Prostate gland (tissue), 2 donors: ENCODE measurements around the gene SLC13A3. TPM values are rescaled to one million over a fixed set of nuclear protein-coding genes. Genes with fewer than 3 reads are reported as not detected.

Experiments used
- DNase-seq: peaks from one replicate; pipeline ENCODE4 v3.0.0-alpha.2; 2019; ENCODE audit warnings: low spot score
- H3K27ac ChIP-seq, 2 donors: fragments of 200-600 bp; sonication (generic); 2 replicates each; pipeline ENCODE4 v1.5.1; 2017 to 2019
- H3K27me3 ChIP-seq: fragments of 200-600 bp; sonication (generic); replicated peaks from 2 replicates; pipeline ENCODE4 v1.5.1; 2019; ENCODE audit not compliant: insufficient read depth
- H3K36me3 ChIP-seq, 2 donors: fragments of 200-600 bp; sonication (generic); 1 replicate in 1 of 2; 2 replicates in 1 of 2; pipeline versions ENCODE4 v1.5.1 to v1.8.1; 2017 to 2019
- H3K4me1 ChIP-seq: fragments of 200-600 bp; sonication (generic); replicated peaks from 2 replicates; pipeline ENCODE4 v1.5.1; 2019
- H3K4me3 ChIP-seq, 2 donors: fragments of 200-600 bp; sonication (generic); 2 replicates each; pipeline ENCODE4 v1.5.1; 2017 to 2019
- H3K9me3 ChIP-seq: fragments of 200-600 bp; sonication (generic); 2 replicates; pipeline ENCODE4 v1.5.1; 2017
- POLR2A ChIP-seq: fragments of 450-650 bp; IDR thresholded peaks from one replicate; pipeline ENCODE4 v1.6.1; 2016; ENCODE audit warnings: antibody characterized with exemption, mild to moderate bottlenecking
- POLR2AphosphoS5 ChIP-seq: sonication (generic); formaldehyde crosslinking; IDR thresholded peaks from one replicate; pipeline ENCODE4 v1.6.1; 2017; ENCODE audit warnings: antibody characterized with exemption
- WGBS: methylation state at CpG from one replicate; pipeline ENCODE4 v1.1.5; 2018; 5-methylcytosine and 5-hydroxymethylcytosine counted together
- intact Hi-C: fragments of 100-400 bp; cut with DNase I; formaldehyde crosslinking; loops from one replicate; pipeline ENCODE4 v1.14.2; 2022
- total RNA-seq, 2 donors: library from RNA; depleted of rRNA; stranded (reverse); fragments of >200 nt; gene quantifications; one replicate each; pipeline ENCODE4 v1.1.0, GENCODE V29; 2016
- TF ChIP-seq, protein P1 (sequence below), 4 experiments: fragments of 200-600 bp in 2 of 4; fragments of 450-650 bp in 2 of 4; sonication (generic) in 2 of 4; IDR thresholded peaks; 1 replicate in 3 of 4; 2 replicates in 1 of 4; pipeline ENCODE4 v1.5.1; 2016 to 2019; ENCODE audit warnings: antibody characterized with exemption in 4 of 4, mild to moderate bottlenecking in 2 of 4, moderate library complexity in 2 of 4

The SLC13A3 gene
- total RNA-seq, 2 donors from 2014 or later, result 10.5 to 16.9 TPM

DNA sequence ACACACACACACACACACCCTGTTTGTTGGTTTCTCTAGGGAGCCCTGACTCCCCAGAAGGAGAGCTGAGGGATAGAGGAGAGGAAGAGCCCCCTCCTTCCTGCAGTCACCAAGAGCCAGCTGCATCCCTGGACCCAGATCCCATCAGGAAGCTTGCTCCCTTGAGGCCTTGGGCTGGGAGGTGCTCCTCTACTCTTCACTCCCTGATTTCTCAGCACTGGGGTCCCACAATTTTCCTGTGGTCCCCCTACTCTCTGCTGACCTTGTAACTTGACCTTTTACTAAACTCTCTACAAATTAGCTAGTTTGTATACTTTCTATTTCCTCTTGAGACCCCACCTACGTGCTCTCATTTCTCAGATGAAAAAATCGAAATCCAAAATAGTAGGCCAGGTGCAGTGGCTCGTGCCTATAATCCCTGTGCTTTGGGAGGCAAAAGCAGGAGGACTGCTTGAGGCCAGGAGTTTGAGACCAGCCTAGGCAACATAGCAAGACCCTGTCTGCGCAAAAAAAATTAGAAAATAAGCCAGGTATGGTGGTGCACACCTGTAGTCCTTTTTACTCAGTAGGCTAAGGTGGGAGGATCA is 95.8 kb downstream of the SLC13A3 start:
- Histone ChIP-seq H3K9me3 (no peaks in the 10 kb centered on the region), H3K4me3 (no peak overlapping the region), H3K36me3 (no peaks in the 10 kb centered on the region), H3K4me1 (no peaks in the 10 kb centered on the region), H3K27me3 (no peaks in the 10 kb centered on the region), H3K27ac (no peak overlapping the region)
- TF ChIP-seq POLR2A (no peak), POLR2AphosphoS5 (no peak)
- TF ChIP-seq, protein P1, sequence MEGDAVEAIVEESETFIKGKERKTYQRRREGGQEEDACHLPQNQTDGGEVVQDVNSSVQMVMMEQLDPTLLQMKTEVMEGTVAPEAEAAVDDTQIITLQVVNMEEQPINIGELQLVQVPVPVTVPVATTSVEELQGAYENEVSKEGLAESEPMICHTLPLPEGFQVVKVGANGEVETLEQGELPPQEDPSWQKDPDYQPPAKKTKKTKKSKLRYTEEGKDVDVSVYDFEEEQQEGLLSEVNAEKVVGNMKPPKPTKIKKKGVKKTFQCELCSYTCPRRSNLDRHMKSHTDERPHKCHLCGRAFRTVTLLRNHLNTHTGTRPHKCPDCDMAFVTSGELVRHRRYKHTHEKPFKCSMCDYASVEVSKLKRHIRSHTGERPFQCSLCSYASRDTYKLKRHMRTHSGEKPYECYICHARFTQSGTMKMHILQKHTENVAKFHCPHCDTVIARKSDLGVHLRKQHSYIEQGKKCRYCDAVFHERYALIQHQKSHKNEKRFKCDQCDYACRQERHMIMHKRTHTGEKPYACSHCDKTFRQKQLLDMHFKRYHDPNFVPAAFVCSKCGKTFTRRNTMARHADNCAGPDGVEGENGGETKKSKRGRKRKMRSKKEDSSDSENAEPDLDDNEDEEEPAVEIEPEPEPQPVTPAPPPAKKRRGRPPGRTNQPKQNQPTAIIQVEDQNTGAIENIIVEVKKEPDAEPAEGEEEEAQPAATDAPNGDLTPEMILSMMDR (IDR thresholded peaks at IDR 0.05), result no peak
- WGBS, result 89% methylated on average over 4 of the region's 4 CpGs
- intact Hi-C loops, result no loop called here
- DNase-seq, result no peak

DNA sequence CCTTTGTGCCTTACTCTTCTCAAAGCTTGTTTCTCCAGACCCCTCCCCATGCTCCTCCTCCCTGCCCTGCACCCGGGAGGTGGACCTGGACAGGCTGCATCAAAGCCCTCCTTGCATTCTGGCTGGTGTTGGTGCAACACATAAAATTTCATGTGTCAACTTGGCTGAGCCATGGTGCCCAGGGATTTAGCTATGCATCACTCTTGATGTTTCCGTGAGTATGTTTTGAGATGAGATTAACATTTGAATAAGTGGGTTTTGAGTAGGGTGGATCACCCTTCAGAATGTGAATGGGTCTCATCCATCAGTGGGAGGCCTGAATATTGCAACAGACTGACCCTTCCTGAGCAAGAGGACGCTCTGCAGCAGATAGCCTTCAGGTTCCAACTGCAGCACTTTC is 96.4 kb downstream of the SLC13A3 start:
- no peaks in the 10 kb centered on the region for H3K9me3 ChIP-seq
- H3K4me3 ChIP-seq, result no peak overlapping the region
- TF ChIP-seq POLR2A (no peak), POLR2AphosphoS5 (no peak)
- TF ChIP-seq, protein P1 (IDR thresholded peaks at IDR 0.05), result no peak
- no peak for DNase-seq
- intact Hi-C loops, result no loop called here
- H3K27ac ChIP-seq, result no peak overlapping the region
- 69% methylated on average over 3 of the region's 3 CpGs for WGBS
- no peaks in the 10 kb centered on the region for H3K27me3 ChIP-seq
- H3K36me3 ChIP-seq, result no peaks in the 10 kb centered on the region
- H3K4me1 ChIP-seq, result no peaks in the 10 kb centered on the region

DNA sequence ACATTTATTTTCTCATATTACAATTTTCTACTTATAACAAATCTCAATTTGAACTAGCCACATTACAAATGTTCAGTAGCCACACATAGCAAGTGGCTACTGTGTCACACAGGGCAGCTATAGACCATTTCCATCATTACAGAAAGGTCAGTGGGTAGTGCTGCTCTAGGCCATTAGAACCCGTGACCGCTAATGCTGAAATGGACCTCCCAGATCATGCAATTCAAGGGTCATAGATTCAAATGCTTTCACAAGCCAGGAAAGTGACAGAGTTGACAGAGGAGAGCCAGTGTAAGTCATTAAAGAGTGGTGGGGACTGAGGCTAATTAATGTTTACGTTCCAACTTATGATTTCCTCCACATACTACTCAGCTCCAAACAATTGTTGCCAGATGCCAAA is 97.3 kb downstream of the SLC13A3 start:
- no peak for DNase-seq
- no peaks in the 10 kb centered on the region for H3K9me3 ChIP-seq
- intact Hi-C loops, result no loop called here

DNA sequence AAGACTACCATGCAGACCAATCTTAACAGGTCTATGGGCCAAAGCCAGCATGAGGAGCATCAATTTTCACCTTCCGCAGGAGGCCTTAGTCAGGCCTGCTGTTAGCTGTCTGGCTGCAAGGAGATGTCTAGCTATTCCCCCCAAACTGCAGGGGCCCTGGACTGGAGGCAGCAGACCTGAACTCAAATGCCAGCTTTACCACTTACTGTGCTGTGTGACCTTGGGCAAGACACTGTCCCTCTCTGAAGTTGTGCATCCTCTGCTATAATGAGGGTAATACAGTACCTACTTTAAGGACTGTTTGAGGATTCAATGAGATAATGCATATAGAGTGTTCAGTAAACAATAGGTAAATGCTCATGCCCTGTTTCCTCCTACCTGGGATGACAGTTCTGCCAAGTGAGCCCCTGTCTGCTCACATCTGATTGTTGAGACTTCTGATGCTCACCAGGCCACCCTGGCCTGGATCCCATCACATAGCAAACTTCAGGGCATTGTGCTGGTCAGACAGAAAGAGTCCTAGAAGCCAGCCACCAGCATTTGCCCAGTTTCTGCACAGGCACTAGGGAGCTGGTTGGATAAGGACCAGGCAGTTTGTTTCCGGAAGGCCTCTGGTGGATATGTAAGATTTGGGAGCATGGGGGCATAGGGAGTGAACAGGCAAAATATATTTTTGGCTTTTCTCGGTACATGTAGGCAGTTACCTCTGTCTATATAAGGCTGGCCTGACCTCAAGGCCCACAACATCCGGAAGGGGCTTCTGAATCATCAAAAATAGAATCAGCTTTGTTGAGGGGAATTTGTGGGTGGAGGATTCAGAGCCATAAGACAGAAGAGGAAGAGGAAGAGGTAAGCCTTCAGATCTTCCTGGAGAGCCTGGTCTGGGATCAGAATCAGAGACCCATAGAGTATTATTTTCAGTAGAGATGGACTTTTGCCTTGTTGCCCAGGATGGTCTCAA is 98.5 kb downstream of the SLC13A3 start:
- WGBS, result 88% methylated on average over 4 of the region's 4 CpGs
- Histone ChIP-seq H3K27me3 (no peaks in the 10 kb centered on the region), H3K4me1 (no peaks in the 10 kb centered on the region), H3K27ac (no peak overlapping the region), H3K4me3 (no peak overlapping the region), H3K9me3 (no peaks in the 10 kb centered on the region), H3K36me3 (no peaks in the 10 kb centered on the region)
- TF ChIP-seq POLR2AphosphoS5, result no peak
- TF ChIP-seq POLR2A, result no peak
- TF ChIP-seq, protein P1 (IDR thresholded peaks at IDR 0.05), result no peak
- intact Hi-C loops, result no loop called here
- no peak for DNase-seq

More for the DNA sequence above, 97.3 kb downstream of the SLC13A3 start:
- Histone ChIP-seq H3K4me3 (no peak overlapping the region), H3K4me1 (no peaks in the 10 kb centered on the region), H3K27ac (no peak overlapping the region), H3K27me3 (no peaks in the 10 kb centered on the region), H3K36me3 (no peaks in the 10 kb centered on the region)
- WGBS, result 94% methylated on average over 3 of the region's 3 CpGs
- TF ChIP-seq, protein P1 (IDR thresholded peaks at IDR 0.05), result no peak
- TF ChIP-seq POLR2A, result no peak
- TF ChIP-seq POLR2AphosphoS5, result no peak
